Bronchial epithelial cell (primary cell): ENCODE data around the gene BOK. TPM values are rescaled to one million over a fixed set of nuclear protein-coding genes. Genes with fewer than 3 reads are reported as not detected.
"Not testable (repeated sequence)": the region's sequence is repeated elsewhere in the genome, so short reads cannot be mapped to it uniquely, and the experiment has no call there.

Source experiments
- DNase-seq: peaks from one replicate; pipeline ENCODE4 v3.0.0-alpha.2; 2010; ENCODE audit warnings: low read depth
- FAIRE-seq: peaks from 2 replicates; lab custom pipeline; 2011; peaks lifted over from hg19 to GRCh38; lab: Jason Lieb, UNC
- H3K27me3 ChIP-seq: 2 replicates; pipeline ENCODE4 v1.5.1; 2011; ENCODE audit warnings: low read length; ENCODE audit not compliant: control insufficient read depth, insufficient read depth
- H3K36me3 ChIP-seq: 2 replicates; pipeline ENCODE4 v1.5.1; 2011; ENCODE audit warnings: low read length; ENCODE audit not compliant: control insufficient read depth, insufficient read depth
- H3K4me3 ChIP-seq: 2 replicates; pipeline ENCODE4 v1.5.1; 2011; ENCODE audit warnings: mild to moderate bottlenecking, low read depth, low read length, control low read depth
- CTCF ChIP-seq: IDR thresholded peaks from 2 replicates; pipeline ENCODE4 v1.5.1; 2011; ENCODE audit warnings: mild to moderate bottlenecking, moderate library complexity, low read length, control low read depth, inconsistent platforms; ENCODE audit not compliant: insufficient read depth, severe bottlenecking
- total RNA-seq: library from RNA; depleted of rRNA; stranded (reverse); fragments of >200 nt; gene quantifications from 2 replicates; pipeline ENCODE4 v1.2.1, GENCODE V29; 2014

BOK gene
- total RNA-seq, 1 donor from 2014 or later = 19.5 TPM

- peaks cover 16% of the 10 kb centered on the region for H3K36me3 ChIP-seq
- DNase-seq (no peak), FAIRE-seq (no peak)
- TF ChIP-seq CTCF = no peak
- no peak overlapping the region for H3K4me3 ChIP-seq
- H3K27me3 ChIP-seq = no peaks in the 10 kb centered on the region
These were observed 13.5 kb downstream of the BOK start for GRCh38 chr2:241571821-241572620.

- not testable (repeated sequence) for H3K4me3 ChIP-seq, FAIRE-seq, DNase-seq, H3K27me3 ChIP-seq
- H3K36me3 ChIP-seq = peaks cover 14% of the 10 kb centered on the region
These were observed 14.5 kb downstream of the BOK start for GRCh38 chr2:241572915-241573651.

GRCh38 chr2:241573741-241574140 is 15.2 kb downstream of the BOK start:
- no peak for DNase-seq
- Histone ChIP-seq H3K4me3 (no peak overlapping the region), H3K27me3 (no peaks in the 10 kb centered on the region), H3K36me3 (peaks cover 13% of the 10 kb centered on the region)
- no peak for TF ChIP-seq CTCF
- FAIRE-seq = no peak

- H3K27me3 ChIP-seq = no peaks in the 10 kb centered on the region
- DNase-seq (no peak), FAIRE-seq (peak; percentile 23)
These were observed 16.5 kb downstream of the BOK start for GRCh38 chr2:241574911-241575623.

GRCh38 chr2:241575624-241576292 is 17.2 kb downstream of the BOK start:
- FAIRE-seq (no peak), DNase-seq (no peak)
- TF ChIP-seq CTCF = no peak
- Histone ChIP-seq H3K36me3 (peaks cover 8% of the 10 kb centered on the region), H3K4me3 (no peak overlapping the region), H3K27me3 (no peaks in the 10 kb centered on the region)

More at GRCh38 chr2:241574911-241575623, 16.5 kb downstream of the BOK start:
- peaks cover 8% of the 10 kb centered on the region for H3K36me3 ChIP-seq
- no peak overlapping the region for H3K4me3 ChIP-seq
- TF ChIP-seq CTCF = no peak
